Fibroblast of skin of left biceps (primary cell): ENCODE data around the gene RBM23.

Experiments used
- DNase-seq, 2 experiments: peaks; one replicate each; pipeline ENCODE4 v3.0.0-alpha.2; 2013; ENCODE audit warnings: low read depth in 2 of 2

Gene RBM23

GRCh38 chr14:22844221-22845102 lies 74.5 kb downstream of the RBM23 start:
- no peak for DNase-seq
